ENCODE data around the gene LMX1A. TPM values are rescaled to one million over a fixed set of nuclear protein-coding genes. Genes with fewer than 3 reads are reported as not detected.

LMX1A gene
- polyA plus RNA-seq, 1 donor from 2014 or later, result 0.47 TPM

DNA sequence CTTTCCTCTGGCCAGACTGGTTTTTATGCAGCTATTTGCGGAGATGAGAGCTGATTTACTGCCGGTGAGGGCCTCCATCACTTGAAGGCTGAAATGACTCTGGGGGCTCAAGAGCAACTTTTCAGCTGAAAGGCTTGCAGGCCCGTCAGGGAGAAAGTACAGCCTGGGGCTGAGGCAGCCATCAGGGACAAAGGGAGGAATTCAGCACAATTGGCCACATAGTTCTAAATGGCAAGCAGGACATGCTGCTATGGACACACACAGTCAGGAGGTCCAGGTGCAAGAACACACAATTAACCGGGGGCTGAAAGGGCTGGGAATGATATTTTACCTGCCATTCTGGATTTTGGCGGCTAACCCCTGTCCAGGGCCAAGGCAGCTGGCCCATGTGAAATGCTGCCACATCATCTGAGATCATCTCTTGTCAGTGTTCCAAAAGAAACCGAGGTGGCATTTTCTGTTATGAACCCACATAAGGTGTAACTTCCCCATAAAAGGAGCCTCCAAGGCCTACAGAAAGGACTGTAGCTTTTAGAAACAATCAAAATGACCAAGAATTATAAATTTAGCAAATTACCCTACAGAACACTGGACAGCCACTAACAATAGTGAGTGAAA lies 58.2 kb downstream of the LMX1A start:
- Histone ChIP-seq H3K36me3 (ENCODE audit: insufficient read depth, low read length) (no peaks in the 10 kb centered on the region), H3K27me3 (ENCODE audit: insufficient read depth, low read depth, low read length) (no peaks in the 10 kb centered on the region), H3K9me3 (ENCODE audit: low read length) (no peaks in the 10 kb centered on the region), H3K27ac (ENCODE audit: low read length) (no peak overlapping the region), H3K9me2 (ENCODE audit: insufficient read depth, low read length) (no peaks in the 10 kb centered on the region), H3K9ac (ENCODE audit: low read length) (no peak overlapping the region), H3K4me3 (ENCODE audit: low read length) (no peak overlapping the region), H3K79me2 (replicated peaks; ENCODE audit: insufficient read depth, low read length) (no peaks in the 10 kb centered on the region), H2AFZ (ENCODE audit: low read depth, low read length) (no peak overlapping the region), H3K4me2 (ENCODE audit: low read length) (no peak overlapping the region), H4K20me1 (ENCODE audit: insufficient read depth) (no peaks in the 10 kb centered on the region), H3F3A (ENCODE audit: insufficient read depth, low read length, poor library complexity, severe bottlenecking) (no peaks in the 10 kb centered on the region)
- TF ChIP-seq EP300 (conservative IDR thresholded peaks at IDR 0.05; ENCODE audit: poor library complexity, severe bottlenecking) (no peak), MXI1 (conservative IDR thresholded peaks at IDR 0.05; ENCODE audit: poor library complexity, severe bottlenecking) (no peak), RAD21 (conservative IDR thresholded peaks at IDR 0.05) (no peak), POLR2AphosphoS5 (IDR thresholded peaks at IDR 0.05) (no peak), REST (IDR thresholded peaks at IDR 0.05; ENCODE audit: borderline replicate concordance) (no peak), SMC3 (conservative IDR thresholded peaks at IDR 0.05; ENCODE audit: poor library complexity) (no peak), TAF1 (IDR thresholded peaks at IDR 0.05; ENCODE audit: low read depth) (no peak), EZH2 (IDR thresholded peaks at IDR 0.05; ENCODE audit: borderline replicate concordance, insufficient read depth, low read length, poor library complexity, severe bottlenecking) (no peak)
- TF ChIP-seq, protein P1, sequence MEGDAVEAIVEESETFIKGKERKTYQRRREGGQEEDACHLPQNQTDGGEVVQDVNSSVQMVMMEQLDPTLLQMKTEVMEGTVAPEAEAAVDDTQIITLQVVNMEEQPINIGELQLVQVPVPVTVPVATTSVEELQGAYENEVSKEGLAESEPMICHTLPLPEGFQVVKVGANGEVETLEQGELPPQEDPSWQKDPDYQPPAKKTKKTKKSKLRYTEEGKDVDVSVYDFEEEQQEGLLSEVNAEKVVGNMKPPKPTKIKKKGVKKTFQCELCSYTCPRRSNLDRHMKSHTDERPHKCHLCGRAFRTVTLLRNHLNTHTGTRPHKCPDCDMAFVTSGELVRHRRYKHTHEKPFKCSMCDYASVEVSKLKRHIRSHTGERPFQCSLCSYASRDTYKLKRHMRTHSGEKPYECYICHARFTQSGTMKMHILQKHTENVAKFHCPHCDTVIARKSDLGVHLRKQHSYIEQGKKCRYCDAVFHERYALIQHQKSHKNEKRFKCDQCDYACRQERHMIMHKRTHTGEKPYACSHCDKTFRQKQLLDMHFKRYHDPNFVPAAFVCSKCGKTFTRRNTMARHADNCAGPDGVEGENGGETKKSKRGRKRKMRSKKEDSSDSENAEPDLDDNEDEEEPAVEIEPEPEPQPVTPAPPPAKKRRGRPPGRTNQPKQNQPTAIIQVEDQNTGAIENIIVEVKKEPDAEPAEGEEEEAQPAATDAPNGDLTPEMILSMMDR (IDR thresholded peaks at IDR 0.05; ENCODE audit: poor library complexity, severe bottlenecking), result no peak

DNA sequence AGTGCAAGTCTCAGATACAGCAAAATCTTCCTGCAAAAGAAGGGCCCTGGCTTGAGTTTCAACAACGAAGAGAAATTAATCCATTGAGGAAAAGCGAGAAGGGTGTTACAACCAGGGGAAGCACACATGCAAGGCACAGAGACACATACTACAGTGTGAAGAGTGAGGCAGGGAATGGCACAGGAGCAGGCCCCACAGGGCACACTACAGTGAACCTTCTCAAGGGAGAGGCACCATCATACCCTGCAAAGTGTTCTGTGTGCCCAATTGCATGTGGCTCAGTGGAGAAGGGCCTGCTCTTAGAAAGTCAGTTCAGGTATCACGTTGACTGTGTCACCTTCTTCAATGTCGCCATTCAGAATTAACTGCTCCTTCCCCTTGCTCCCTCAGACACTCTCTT lies 60.3 kb downstream of the LMX1A start:
- H3K9ac ChIP-seq (ENCODE audit: low read length), result no peak overlapping the region
- H2AFZ ChIP-seq (ENCODE audit: low read depth, low read length), result no peak overlapping the region
- H3K9me2 ChIP-seq (ENCODE audit: insufficient read depth, low read length), result no peaks in the 10 kb centered on the region
- no peaks in the 10 kb centered on the region for H3K9me3 ChIP-seq (ENCODE audit: low read length)
- no peak overlapping the region for H3K27ac ChIP-seq (ENCODE audit: low read length)
- no peak overlapping the region for H3K4me2 ChIP-seq (ENCODE audit: low read length)
- no peaks in the 10 kb centered on the region for H3K36me3 ChIP-seq (ENCODE audit: insufficient read depth, low read length)
- no peak overlapping the region for H3K4me3 ChIP-seq (ENCODE audit: low read length)
- no peak for TF ChIP-seq RAD21 (conservative IDR thresholded peaks at IDR 0.05)
- no peak for TF ChIP-seq MXI1 (conservative IDR thresholded peaks at IDR 0.05; ENCODE audit: poor library complexity, severe bottlenecking)
- TF ChIP-seq EP300 (conservative IDR thresholded peaks at IDR 0.05; ENCODE audit: poor library complexity, severe bottlenecking), result no peak
- TF ChIP-seq TAF1 (IDR thresholded peaks at IDR 0.05; ENCODE audit: low read depth), result no peak
- no peak for TF ChIP-seq REST (IDR thresholded peaks at IDR 0.05; ENCODE audit: borderline replicate concordance)
- TF ChIP-seq EZH2 (IDR thresholded peaks at IDR 0.05; ENCODE audit: borderline replicate concordance, insufficient read depth, low read length, poor library complexity, severe bottlenecking), result no peak
- no peak for TF ChIP-seq SMC3 (conservative IDR thresholded peaks at IDR 0.05; ENCODE audit: poor library complexity)
- no peaks in the 10 kb centered on the region for H3K27me3 ChIP-seq (ENCODE audit: insufficient read depth, low read depth, low read length)
- H3F3A ChIP-seq (ENCODE audit: insufficient read depth, low read length, poor library complexity, severe bottlenecking), result no peaks in the 10 kb centered on the region
- no peaks in the 10 kb centered on the region for H4K20me1 ChIP-seq (ENCODE audit: insufficient read depth)
- H3K79me2 ChIP-seq (replicated peaks; ENCODE audit: insufficient read depth, low read length), result no peaks in the 10 kb centered on the region

Measured in neural cell (in vitro differentiated cells).